AG09309 (cell line): ENCODE data around the gene FNBP1L.
"Not testable (repeated sequence)": the region's sequence is repeated elsewhere in the genome, so short reads cannot be mapped to it uniquely, and the experiment has no call there.

ENCODE experiments used
- DNase-seq: peaks from one replicate; pipeline ENCODE4 v3.0.0-alpha.2; 2010; ENCODE audit warnings: low read depth
- H3K4me3 ChIP-seq: 2 replicates; pipeline ENCODE4 v1.5.1; 2011; ENCODE audit warnings: mild to moderate bottlenecking, low read depth, low read length, moderate library complexity; ENCODE audit not compliant: control insufficient read depth
- TF ChIP-seq, protein P1 (sequence below): IDR thresholded peaks from 2 replicates; pipeline ENCODE4 v1.5.1; 2011; ENCODE audit warnings: mild to moderate bottlenecking, low read depth, low read length, inconsistent platforms; ENCODE audit not compliant: insufficient read depth, control insufficient read depth; ENCODE audit errors: missing control alignments

FNBP1L gene

GRCh38 chr1:93467606-93468005, 19.7 kb downstream of the FNBP1L start:
- TF ChIP-seq, protein P1, sequence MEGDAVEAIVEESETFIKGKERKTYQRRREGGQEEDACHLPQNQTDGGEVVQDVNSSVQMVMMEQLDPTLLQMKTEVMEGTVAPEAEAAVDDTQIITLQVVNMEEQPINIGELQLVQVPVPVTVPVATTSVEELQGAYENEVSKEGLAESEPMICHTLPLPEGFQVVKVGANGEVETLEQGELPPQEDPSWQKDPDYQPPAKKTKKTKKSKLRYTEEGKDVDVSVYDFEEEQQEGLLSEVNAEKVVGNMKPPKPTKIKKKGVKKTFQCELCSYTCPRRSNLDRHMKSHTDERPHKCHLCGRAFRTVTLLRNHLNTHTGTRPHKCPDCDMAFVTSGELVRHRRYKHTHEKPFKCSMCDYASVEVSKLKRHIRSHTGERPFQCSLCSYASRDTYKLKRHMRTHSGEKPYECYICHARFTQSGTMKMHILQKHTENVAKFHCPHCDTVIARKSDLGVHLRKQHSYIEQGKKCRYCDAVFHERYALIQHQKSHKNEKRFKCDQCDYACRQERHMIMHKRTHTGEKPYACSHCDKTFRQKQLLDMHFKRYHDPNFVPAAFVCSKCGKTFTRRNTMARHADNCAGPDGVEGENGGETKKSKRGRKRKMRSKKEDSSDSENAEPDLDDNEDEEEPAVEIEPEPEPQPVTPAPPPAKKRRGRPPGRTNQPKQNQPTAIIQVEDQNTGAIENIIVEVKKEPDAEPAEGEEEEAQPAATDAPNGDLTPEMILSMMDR = no peak
- no peak for DNase-seq
- H3K4me3 ChIP-seq = no peak overlapping the region

GRCh38 chr1:93468662-93469061, 20.7 kb downstream of the FNBP1L start:
- no peak for DNase-seq
- no peak overlapping the region for H3K4me3 ChIP-seq
- TF ChIP-seq, protein P1 = no peak

DNA sequence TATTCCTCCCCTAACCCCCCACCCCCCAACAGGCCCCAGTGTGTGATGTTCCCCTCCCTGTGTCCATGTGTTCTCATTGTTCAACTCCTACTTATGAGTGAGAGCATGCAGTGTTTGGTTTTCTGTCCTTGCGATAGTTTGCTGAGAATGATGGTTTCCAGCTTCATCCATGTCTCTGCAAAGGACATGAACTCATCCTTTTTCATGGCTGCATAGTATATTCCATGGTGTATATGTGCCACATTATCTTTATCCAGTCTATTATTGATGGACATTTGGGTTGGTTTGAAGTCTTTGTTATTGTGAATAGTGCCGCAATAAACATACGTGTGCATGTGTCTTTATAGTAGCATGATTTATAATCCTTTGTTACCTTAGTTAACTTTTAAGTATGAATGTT, 21.3 kb downstream of the FNBP1L start:
- not testable (repeated sequence) for H3K4me3 ChIP-seq, DNase-seq

GRCh38 chr1:93471284-93471683, 23.4 kb downstream of the FNBP1L start:
- DNase-seq = no peak
- H3K4me3 ChIP-seq = no peak overlapping the region
- TF ChIP-seq, protein P1 = no peak

GRCh38 chr1:93471911-93472310, 24.0 kb downstream of the FNBP1L start:
- peak; percentile 66 for DNase-seq
- H3K4me3 ChIP-seq = no peak overlapping the region
- TF ChIP-seq, protein P1 = no peak

- H3K4me3 ChIP-seq = no peak overlapping the region
- TF ChIP-seq, protein P1 = no peak
- DNase-seq = no peak
Observed at GRCh38 chr1:93474321-93474720, 26.4 kb downstream of the FNBP1L start.

DNA sequence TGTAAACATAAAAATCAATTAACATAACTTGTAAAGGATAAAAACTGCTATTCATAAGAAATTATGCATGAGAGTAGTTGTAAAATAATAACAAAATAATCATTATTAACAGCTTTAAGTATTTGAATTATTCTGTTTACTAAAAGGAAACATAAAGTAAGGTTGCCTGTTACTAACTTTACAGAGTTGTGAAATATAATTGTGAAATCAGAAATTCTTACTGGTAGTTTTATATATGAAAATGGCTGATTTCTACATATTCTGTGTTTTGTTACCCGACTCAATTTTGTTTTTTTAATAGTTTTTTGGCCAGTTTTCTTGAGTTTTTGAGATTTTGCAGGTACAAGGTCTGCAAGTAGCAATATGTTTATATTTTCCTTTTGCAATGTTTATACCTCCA, 27.8 kb downstream of the FNBP1L start:
- TF ChIP-seq, protein P1 = no peak
- no peak for DNase-seq
- H3K4me3 ChIP-seq = no peak overlapping the region

GRCh38 chr1:93479133-93479745, 31.3 kb downstream of the FNBP1L start:
- not testable (repeated sequence) for DNase-seq, H3K4me3 ChIP-seq

DNA sequence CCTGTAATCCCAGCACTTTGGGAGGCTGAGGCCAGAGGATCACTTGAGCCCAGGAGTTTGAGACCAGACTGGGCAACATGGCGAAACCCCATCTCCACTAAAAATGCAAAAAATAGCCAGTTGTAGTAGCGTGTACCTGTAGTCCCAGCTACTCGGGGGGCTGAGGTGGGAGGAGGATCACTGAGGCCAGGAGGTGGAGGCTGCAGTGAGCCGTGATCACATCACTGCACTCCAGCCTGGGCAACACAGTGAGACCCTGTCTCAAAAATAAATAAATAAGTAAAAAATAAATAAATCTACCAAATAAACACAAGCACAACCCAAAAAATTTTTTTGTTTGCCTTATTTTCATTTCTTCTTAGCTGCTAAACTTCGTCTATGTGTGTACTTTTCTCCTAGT, 34.0 kb downstream of the FNBP1L start:
- not testable (repeated sequence) for DNase-seq, H3K4me3 ChIP-seq
